Fibroblast of mammary gland (primary cell): ENCODE results near the gene AKAP6.

Source experiments
- DNase-seq: peaks from one replicate; pipeline ENCODE4 v3.0.0-alpha.2; 2010; ENCODE audit warnings: low read depth
- H3K4me3 ChIP-seq: 2 replicates; pipeline ENCODE4 v1.5.1; 2011; ENCODE audit warnings: low read depth, mild to moderate bottlenecking, low read length, moderate library complexity; ENCODE audit not compliant: control insufficient read depth
- TF ChIP-seq, protein P1 (sequence below): conservative IDR thresholded peaks from 2 replicates; pipeline ENCODE4 v1.5.1; 2011; ENCODE audit warnings: low read depth, low read length, inconsistent platforms; ENCODE audit not compliant: control insufficient read depth, insufficient read depth

AKAP6 gene

DNA sequence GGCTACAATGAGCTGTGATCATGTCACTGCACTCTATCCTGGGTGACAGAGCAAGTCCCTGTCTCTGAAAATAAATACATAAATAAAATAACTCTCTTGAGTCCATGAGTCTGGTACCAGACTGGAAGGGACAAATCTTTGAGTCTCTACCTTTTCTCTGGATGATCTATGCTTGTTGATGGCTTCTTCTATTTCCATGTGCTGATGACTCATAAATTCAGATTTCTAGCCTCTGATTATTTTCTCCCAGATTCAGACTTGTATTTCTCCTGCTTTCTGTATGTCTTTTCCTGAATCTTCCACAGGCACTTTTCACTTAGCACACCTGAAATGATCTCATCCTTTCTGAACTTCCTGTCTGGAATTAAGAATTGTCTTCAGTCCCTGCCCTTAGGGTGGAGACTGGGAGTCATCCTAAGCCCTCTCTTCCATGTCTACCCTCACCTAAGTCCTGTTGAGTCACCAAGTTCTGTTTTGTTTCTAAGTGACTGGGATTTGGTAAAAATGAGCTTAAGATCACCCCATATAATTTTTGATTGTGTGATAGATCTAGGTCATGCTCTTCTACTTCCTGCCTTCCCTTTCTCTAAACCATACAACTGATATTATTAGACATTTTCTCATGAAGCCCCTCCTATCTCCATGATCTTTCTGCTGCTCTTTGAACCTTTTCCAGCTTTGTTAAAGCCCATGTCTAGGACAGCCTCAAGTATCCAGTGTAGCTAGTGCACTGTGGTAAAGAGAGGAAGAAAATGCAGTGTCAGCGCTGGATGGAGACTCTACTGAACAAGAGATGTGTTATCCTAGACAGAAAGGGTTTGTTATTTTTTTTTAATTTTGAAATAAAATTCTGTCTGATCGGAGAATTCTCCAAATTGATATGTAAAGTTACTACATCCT is 13.1 kb downstream of the AKAP6 start:
- DNase-seq = peak; percentile 40
- TF ChIP-seq, protein P1, sequence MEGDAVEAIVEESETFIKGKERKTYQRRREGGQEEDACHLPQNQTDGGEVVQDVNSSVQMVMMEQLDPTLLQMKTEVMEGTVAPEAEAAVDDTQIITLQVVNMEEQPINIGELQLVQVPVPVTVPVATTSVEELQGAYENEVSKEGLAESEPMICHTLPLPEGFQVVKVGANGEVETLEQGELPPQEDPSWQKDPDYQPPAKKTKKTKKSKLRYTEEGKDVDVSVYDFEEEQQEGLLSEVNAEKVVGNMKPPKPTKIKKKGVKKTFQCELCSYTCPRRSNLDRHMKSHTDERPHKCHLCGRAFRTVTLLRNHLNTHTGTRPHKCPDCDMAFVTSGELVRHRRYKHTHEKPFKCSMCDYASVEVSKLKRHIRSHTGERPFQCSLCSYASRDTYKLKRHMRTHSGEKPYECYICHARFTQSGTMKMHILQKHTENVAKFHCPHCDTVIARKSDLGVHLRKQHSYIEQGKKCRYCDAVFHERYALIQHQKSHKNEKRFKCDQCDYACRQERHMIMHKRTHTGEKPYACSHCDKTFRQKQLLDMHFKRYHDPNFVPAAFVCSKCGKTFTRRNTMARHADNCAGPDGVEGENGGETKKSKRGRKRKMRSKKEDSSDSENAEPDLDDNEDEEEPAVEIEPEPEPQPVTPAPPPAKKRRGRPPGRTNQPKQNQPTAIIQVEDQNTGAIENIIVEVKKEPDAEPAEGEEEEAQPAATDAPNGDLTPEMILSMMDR = no peak

DNA sequence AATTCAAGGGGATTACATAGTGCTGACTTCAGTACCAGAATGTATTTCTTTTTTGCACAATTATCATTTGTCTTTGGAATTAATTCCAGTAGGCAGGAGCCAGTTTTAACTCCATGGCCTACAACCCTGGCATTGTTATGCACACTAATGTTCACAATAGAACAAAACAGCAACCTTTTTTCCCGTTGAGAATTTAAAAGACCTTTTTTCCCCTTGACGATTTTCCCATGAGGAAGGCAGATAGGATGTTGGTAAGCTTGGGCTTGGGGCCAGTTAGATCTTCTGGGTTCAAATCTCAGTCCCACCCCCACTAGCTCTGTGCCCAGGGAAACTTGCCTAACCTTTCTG is 13.7 kb downstream of the AKAP6 start:
- TF ChIP-seq, protein P1 = no peak
- H3K4me3 ChIP-seq = no peak overlapping the region

More for the DNA sequence above, 13.1 kb downstream of the AKAP6 start:
- no peak overlapping the region for H3K4me3 ChIP-seq

DNA sequence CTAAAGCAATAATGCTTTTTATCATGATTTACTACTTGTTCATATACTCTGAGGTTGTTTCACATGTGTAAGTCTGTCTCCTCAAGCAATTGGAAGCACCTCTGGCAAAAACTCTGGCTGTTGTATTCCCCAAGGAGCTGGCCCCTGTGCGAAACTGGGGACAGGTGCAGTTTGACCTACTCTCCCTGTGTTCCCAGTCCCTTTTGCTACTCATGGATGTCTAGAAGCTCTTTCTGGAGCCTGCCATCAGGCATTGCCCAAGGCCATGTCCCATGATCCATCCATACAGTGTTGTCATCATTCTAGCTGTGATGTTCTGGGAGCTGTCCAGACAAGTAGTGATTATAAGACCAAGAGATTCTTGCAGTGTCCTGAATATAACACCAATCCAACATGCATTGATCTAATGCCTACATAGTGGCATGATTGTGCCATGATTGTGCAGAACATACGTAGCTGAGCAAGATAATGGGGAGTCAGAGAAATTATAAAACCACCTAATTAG is 14.9 kb downstream of the AKAP6 start:
- no peak overlapping the region for H3K4me3 ChIP-seq
- TF ChIP-seq, protein P1 = no peak
- peak; percentile 18 for DNase-seq

More for the DNA sequence above, 13.7 kb downstream of the AKAP6 start:
- no peak for DNase-seq

DNA sequence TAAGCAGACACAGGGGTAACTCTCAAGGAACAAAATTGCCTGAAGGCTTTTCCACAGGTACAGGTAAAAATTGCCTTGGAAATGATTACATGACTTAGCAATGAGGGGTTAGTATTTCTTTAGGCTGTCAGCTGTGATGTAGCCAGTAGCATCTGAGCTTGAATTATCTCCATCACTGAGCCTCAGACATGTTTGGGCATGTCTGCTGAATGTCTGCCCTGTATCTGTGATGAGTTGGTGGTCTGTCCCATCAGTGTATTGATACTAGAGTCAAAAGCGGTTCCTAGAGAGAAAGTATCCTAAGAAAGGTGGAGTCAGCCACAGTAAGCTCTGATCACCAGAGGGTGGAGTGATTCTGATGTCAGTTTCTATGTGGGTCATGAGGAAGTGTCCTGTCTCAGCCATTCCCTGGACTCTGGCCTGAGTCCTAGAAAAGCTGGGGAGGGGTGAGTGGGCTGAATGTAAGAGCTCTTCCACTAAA is 16.3 kb downstream of the AKAP6 start:
- no peak overlapping the region for H3K4me3 ChIP-seq
- peak; percentile 67 for DNase-seq
- TF ChIP-seq, protein P1 = peak; percentile 18

DNA sequence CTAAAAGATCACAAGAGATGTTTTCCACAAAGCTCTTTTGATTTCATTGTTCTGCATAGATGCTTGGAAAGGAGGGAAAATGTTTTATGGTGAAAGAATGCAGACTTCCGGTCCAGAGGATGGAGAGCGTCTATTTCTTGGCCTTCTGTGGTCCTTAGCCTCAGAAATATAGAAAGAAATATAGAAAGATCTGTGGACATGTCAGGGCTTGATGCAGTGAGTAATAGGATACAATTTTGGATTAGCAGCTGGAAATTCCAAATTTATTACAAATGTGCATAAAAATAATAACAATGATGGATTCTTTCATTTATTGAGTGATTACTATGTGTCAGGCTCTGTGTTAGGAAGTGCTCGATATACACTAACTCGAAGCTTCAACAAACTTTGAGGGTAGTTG is 20.2 kb downstream of the AKAP6 start:
- TF ChIP-seq, protein P1 = no peak
- H3K4me3 ChIP-seq = no peak overlapping the region
- DNase-seq = no peak

DNA sequence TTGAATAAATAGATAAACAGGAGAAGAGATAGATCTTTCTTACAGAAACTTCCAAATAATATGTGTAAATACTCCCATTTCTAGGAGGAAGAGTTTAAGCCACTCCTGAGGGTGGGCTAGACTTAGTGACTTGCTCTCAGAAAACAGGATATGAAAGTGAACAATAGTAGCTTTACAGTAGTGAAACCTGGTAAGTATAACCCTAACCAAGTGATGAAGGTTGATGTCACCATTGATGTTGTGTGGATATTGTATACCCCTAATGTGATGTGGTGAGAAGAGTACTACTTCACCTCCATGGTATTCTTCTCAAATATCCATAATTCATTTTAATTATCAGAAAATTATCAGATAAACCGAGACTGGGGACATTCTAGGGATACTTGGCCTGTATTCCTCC is 20.9 kb downstream of the AKAP6 start:
- no peak overlapping the region for H3K4me3 ChIP-seq
- TF ChIP-seq, protein P1 = no peak
- no peak for DNase-seq
